GM19023 (cell line): ENCODE data around the gene CEMIP2.
"Not testable (repeated sequence)": the region's sequence is repeated elsewhere in the genome, so short reads cannot be mapped to it uniquely, and the experiment has no call there.

Experiments used
- ATAC-seq: cut with Tn5 transposase; IDR thresholded peaks from one replicate; pipeline ENCODE4 v1.9.1; 2021; ENCODE audit warnings: mild to moderate bottlenecking, moderate library complexity; ENCODE audit not compliant: unreplicated experiment

Gene CEMIP2

GRCh38 chr9:71768388-71769174, at the start of gene CEMIP2:
TSS of gene CEMIP2 (minus strand) at chr9:71768513. CDS start at chr9:71750373, 18,140 bp downstream.
- ATAC-seq, result peak; percentile 82

GRCh38 chr9:71816916-71817451, 48.7 kb upstream of the CEMIP2 start:
- ATAC-seq, result no peak

GRCh38 chr9:71814815-71815214, 46.5 kb upstream of the CEMIP2 start:
- no peak for ATAC-seq

- no peak for ATAC-seq
These were observed 45.9 kb upstream of the CEMIP2 start for GRCh38 chr9:71814226-71814625.

- no peak for ATAC-seq
These were observed 44.1 kb upstream of the CEMIP2 start for GRCh38 chr9:71812385-71812784.

- ATAC-seq, result no peak
These were observed 39.8 kb upstream of the CEMIP2 start for GRCh38 chr9:71808068-71808467.

- ATAC-seq, result peak; percentile 98
These were observed 38.6 kb upstream of the CEMIP2 start for GRCh38 chr9:71806901-71807307.

- not testable (repeated sequence) for ATAC-seq
These were observed 36.8 kb upstream of the CEMIP2 start for GRCh38 chr9:71805096-71805495.

- ATAC-seq, result no peak
These were observed 33.5 kb upstream of the CEMIP2 start for GRCh38 chr9:71801826-71802225.

GRCh38 chr9:71797266-71797665, 29.0 kb upstream of the CEMIP2 start:
- ATAC-seq, result no peak

- ATAC-seq, result no peak
These were observed 27.9 kb upstream of the CEMIP2 start for GRCh38 chr9:71796100-71796767.

GRCh38 chr9:71795097-71795813, 26.9 kb upstream of the CEMIP2 start:
- peak; percentile 83 for ATAC-seq

- ATAC-seq, result peak; percentile 29
These were observed 25.2 kb upstream of the CEMIP2 start for GRCh38 chr9:71793386-71794105.

- ATAC-seq, result no peak
These were observed 23.6 kb upstream of the CEMIP2 start for GRCh38 chr9:71791875-71792274.

GRCh38 chr9:71790296-71790695, 22.0 kb upstream of the CEMIP2 start:
- no peak for ATAC-seq

- ATAC-seq, result peak; percentile 93
These were observed 14.8 kb upstream of the CEMIP2 start for GRCh38 chr9:71783120-71783523.

GRCh38 chr9:71781391-71781790, 13.1 kb upstream of the CEMIP2 start:
- peak; percentile 43 for ATAC-seq

- no peak for ATAC-seq
These were observed 12.6 kb upstream of the CEMIP2 start for GRCh38 chr9:71780953-71781352.

GRCh38 chr9:71778085-71778484, 9.8 kb upstream of the CEMIP2 start:
- ATAC-seq, result no peak

GRCh38 chr9:71774920-71775319, 6.6 kb upstream of the CEMIP2 start:
- no peak for ATAC-seq

GRCh38 chr9:71772726-71773125, 4.4 kb upstream of the CEMIP2 start:
- ATAC-seq, result no peak
